ENCODE measurements around the gene KIF4B.

KIF4B gene

DNA sequence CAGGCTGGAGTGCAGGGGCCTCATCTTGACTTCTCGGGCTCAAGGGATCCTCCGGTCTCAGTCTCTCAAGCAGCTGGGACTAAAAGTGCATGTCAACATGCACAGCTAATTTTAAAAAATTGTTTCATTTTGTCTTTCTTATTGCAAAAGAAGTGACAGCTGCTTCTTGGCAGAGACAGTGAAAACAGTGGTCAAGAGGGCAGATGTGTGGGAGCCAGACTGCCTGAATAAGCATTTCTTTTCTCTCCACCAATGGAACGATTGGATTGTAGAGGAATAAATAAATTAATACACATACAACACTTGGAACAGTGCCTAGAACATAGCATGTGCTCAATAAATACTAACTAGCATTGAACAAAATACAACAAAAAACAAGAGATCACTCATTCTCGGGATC is 27.4 kb upstream of the KIF4B start:
- TF ChIP-seq CTCF (IDR thresholded peaks at IDR 0.05; ENCODE audit: low read depth, low read length): no peak
- Histone ChIP-seq H3K4me3 (ENCODE audit: low read depth, low read length) (no peak overlapping the region), H3K9me3 (ENCODE audit: severe bottlenecking) (no peaks in the 10 kb centered on the region), H3K36me3 (no peaks in the 10 kb centered on the region), H3K27me3 (ENCODE audit: insufficient read depth, low read depth, severe bottlenecking) (no peaks in the 10 kb centered on the region), H3K27ac (no peak overlapping the region)
- no peak for DNase-seq

DNA sequence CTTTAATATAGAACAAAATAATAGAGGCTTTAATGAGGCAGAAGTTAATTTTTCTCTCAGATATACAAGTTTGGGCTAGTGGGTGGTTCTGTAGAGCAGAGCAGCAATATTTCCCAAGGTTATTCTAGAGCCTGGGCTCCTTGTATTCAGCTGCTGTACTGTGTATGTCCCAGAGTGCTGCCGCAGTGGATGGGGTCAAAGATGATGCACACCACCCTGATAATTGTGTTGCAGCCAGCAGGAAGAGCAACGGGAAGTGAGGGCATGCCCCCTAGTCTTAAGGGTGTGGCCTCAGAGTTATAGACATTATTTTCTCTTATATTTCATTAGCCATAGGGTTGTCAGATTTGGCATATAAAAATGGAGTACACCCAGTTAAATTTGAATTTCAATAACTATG is 23.9 kb upstream of the KIF4B start:
- H3K36me3 ChIP-seq: no peaks in the 10 kb centered on the region
- H3K27me3 ChIP-seq (ENCODE audit: insufficient read depth, low read depth, severe bottlenecking): no peaks in the 10 kb centered on the region
- no peaks in the 10 kb centered on the region for H3K9me3 ChIP-seq (ENCODE audit: severe bottlenecking)
- no peak for DNase-seq
- no peak overlapping the region for H3K27ac ChIP-seq
- H3K4me3 ChIP-seq (ENCODE audit: low read depth, low read length): no peak overlapping the region
- no peak for TF ChIP-seq CTCF (IDR thresholded peaks at IDR 0.05; ENCODE audit: low read depth, low read length)

GRCh38 chr5:154993461-154993860 is 20.1 kb upstream of the KIF4B start:
- Histone ChIP-seq H3K36me3 (no peaks in the 10 kb centered on the region), H3K27ac (no peak overlapping the region), H3K4me3 (ENCODE audit: low read depth, low read length) (no peak overlapping the region), H3K9me3 (ENCODE audit: severe bottlenecking) (no peaks in the 10 kb centered on the region), H3K27me3 (ENCODE audit: insufficient read depth, low read depth, severe bottlenecking) (no peaks in the 10 kb centered on the region)
- no peak for DNase-seq
- no peak for TF ChIP-seq CTCF (IDR thresholded peaks at IDR 0.05; ENCODE audit: low read depth, low read length)

- H3K36me3 ChIP-seq: no peaks in the 10 kb centered on the region
- no peaks in the 10 kb centered on the region for H3K9me3 ChIP-seq (ENCODE audit: severe bottlenecking)
- H3K27ac ChIP-seq: no peak overlapping the region
- H3K4me3 ChIP-seq (ENCODE audit: low read depth, low read length): no peak overlapping the region
- peak; percentile 19 for DNase-seq
- TF ChIP-seq CTCF (IDR thresholded peaks at IDR 0.05; ENCODE audit: low read depth, low read length): peak; percentile 56
- no peaks in the 10 kb centered on the region for H3K27me3 ChIP-seq (ENCODE audit: insufficient read depth, low read depth, severe bottlenecking)
These were observed 17.9 kb upstream of the KIF4B start for GRCh38 chr5:154995679-154996078.

DNA sequence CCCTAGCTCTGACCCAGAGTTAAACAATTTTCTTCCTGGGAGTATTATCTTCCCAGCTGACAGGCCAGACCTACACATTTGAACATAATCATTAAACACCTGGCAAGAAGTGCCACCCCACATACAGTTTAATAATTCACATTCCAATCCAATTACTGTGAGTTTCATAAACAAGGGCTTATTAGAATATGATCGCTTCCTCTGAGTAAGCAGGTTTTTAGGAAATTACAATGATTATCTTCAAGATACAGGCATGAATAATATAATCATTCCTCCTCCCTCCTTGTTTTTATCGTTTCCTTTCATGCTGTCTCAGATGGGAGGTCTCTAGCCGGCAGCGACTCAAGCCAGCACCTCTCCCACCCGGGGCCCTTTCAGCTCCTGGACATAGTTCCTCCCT is 15.8 kb upstream of the KIF4B start:
- no peak for DNase-seq
- no peak for TF ChIP-seq CTCF (IDR thresholded peaks at IDR 0.05; ENCODE audit: low read depth, low read length)
- Histone ChIP-seq H3K27me3 (ENCODE audit: insufficient read depth, low read depth, severe bottlenecking) (no peaks in the 10 kb centered on the region), H3K4me3 (ENCODE audit: low read depth, low read length) (no peak overlapping the region), H3K36me3 (no peaks in the 10 kb centered on the region), H3K9me3 (ENCODE audit: severe bottlenecking) (no peaks in the 10 kb centered on the region), H3K27ac (no peak overlapping the region)

GRCh38 chr5:154999865-155000264 is 13.7 kb upstream of the KIF4B start:
- Histone ChIP-seq H3K27me3 (ENCODE audit: insufficient read depth, low read depth, severe bottlenecking) (no peaks in the 10 kb centered on the region), H3K4me3 (ENCODE audit: low read depth, low read length) (no peak overlapping the region), H3K36me3 (no peaks in the 10 kb centered on the region), H3K27ac (no peak overlapping the region), H3K9me3 (ENCODE audit: severe bottlenecking) (peaks cover 2% of the 10 kb centered on the region)
- no peak for DNase-seq
- no peak for TF ChIP-seq CTCF (IDR thresholded peaks at IDR 0.05; ENCODE audit: low read depth, low read length)

Data from WERI-Rb-1 (cell line).